Islet precursor cell (in vitro differentiated cells): ENCODE measurements around the gene CELF6.
A peak's percentile ranks its signal among the peaks of the same experiment; 100 is the strongest.
"Not testable (repeated sequence)": the region's sequence is repeated elsewhere in the genome, so short reads cannot be mapped to it uniquely, and the experiment has no call there.

Experiments
- DNase-seq: peaks from one replicate; pipeline ENCODE4 v3.0.0-alpha.2; 2018

Gene CELF6

DNA sequence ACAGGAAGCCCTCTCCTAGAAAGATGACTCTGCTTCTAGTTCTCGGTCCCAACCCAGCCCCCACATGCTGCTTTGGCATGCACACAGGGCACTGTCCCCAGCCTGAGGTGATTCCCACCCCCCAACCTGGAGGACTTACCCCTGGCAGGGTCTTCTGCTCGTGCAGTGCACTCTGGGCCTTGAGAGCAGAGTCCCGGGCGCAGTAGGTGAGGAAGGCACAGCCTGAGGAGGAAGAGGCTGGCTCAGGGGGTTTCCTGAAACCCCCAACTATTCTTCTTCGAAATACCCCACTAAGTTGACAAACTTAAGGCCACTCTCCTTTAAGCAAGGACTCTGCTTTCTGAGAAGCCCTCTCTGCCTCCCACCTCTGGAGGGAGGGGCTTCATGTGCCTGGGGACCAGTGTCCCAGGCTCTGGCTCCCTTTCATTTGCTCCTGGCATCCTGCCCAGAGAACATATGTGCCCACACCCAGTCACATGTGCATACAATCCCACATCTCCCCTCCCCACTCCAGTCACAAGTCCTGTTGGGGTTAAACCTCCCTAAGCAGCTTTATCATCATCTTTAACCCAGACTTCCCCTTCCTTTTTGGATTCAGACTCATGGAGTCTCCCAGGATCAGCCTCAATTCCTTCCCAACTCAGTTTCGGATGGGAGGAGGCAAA is 4.1 kb downstream of the CELF6 start:
- DNase-seq = no peak

DNA sequence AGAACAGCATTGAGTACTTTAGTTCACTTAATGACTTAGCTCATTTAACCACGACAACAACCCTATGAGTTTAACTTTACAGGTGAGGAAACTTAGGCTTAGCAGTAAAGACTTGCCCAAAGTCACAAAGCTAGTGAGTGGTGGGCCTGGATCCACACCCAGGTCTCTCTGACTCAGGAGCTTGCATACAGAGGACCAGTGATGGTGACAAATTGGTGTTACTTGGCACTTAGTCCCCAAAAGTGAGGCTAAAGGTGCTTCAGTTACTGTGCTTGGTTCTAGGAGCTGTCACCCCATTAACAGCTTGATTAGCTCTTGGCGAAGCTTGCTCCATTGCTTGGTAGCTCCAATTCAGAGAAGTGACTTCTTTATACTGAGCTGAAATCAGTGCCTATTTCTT is 6.1 kb downstream of the CELF6 start:
- DNase-seq = no peak

DNA sequence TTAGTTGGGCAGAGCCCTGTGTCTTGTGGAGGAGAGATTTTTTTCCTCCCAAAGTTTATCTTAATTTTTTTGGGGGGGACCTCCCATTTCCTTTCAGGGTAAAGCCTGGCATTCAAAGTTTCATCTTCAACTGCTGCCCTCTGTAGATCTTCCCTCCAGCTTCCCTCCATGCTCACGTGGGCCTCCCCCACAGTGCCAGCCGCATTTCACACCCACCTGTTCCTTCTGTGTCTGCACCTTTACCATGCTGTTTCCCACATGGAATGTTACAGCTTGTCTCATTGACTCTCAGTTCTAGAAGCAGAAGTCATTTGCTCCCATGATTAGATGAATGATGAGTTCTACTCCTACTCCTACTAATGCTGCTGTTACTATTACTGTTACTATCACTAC is 6.5 kb downstream of the CELF6 start:
- DNase-seq = no peak

GRCh38 chr15:72312605-72313447 is 7.1 kb downstream of the CELF6 start:
- DNase-seq = peak; percentile 88

- no peak for DNase-seq
These were observed 12.9 kb downstream of the CELF6 start for GRCh38 chr15:72307026-72307425.

GRCh38 chr15:72306211-72306785 is 13.7 kb downstream of the CELF6 start:
- no peak for DNase-seq

GRCh38 chr15:72304596-72304995 is 15.4 kb downstream of the CELF6 start:
- no peak for DNase-seq

DNA sequence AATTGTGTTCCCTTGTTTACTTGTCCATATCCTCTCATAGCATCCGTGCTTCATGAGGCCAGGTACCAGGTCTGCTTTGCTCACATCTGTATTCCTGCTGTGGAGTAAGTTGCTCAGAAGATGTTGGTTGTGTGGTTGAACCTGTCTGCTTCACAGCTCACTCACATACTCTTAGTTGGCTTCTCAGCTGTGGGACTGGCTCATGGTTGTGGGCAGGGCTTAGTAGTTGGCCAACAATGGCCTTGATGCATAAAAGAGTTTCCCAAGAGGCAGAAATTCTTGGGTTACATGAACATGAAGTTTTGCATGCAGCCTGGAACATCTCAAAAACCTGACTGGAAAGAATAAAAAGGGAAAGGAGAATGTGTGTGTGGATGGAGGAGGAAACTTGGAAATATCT is 17.0 kb downstream of the CELF6 start:
- peak; percentile 30 for DNase-seq

- DNase-seq = no peak
These were observed 30.2 kb downstream of the CELF6 start for GRCh38 chr15:72289597-72290325.

- DNase-seq = no peak
These were observed 31.0 kb downstream of the CELF6 start for GRCh38 chr15:72288796-72289596.

DNA sequence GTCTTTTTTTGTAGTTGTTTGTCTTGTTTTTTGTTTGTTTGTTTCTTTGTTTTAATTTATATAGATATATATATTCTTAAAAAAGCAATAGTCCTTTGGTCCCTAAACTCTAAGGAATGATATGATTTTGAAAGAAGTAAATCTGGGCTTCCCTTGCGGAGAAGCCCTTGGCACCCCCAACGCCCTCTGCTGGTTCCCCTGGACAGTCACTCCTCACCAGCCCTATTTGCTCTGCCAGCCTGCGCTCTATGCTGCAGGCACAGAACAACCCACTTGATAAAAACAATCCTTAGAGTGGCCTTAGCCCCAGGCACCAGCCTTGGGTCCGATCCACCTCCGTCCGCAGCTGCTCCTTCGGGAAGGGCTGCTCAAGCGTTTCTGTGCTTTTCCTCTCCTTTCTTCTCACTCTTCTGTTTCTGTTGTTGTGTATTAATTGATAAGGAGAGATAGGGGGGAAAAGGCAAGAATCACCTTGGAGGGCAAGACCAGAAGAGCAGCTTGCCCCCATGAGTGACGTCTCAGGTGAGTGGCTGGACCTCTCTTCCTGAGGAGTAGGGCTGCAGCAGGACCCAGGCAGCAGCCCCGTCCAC is 33.9 kb downstream of the CELF6 start:
- DNase-seq = peak; percentile 68

DNA sequence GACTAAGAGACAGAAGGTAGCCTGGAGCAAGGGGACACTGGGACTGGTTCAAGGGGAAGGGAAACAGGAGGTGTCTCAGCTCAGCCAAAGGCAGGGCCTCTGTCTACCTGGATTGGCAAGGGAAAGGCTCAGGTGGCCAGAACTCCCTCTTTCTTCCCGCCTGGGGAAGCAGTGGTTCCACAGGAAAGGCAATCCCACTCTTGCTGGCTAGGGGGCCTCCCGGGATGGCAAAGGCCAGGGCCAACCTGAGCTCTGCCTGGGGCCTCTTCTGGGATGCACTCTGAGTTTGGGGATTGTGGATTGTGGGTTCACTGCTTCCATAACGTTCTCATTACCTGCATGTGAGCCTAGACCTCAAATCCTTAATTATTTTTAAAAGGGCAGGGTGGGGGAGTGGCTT is 34.6 kb downstream of the CELF6 start:
- DNase-seq = no peak

- DNase-seq = no peak
These were observed 35.2 kb downstream of the CELF6 start for GRCh38 chr15:72284781-72285180.

- DNase-seq = no peak
These were observed 38.2 kb downstream of the CELF6 start for GRCh38 chr15:72281713-72282112.

- no peak for DNase-seq
These were observed 39.2 kb downstream of the CELF6 start for GRCh38 chr15:72280751-72281150.

DNA sequence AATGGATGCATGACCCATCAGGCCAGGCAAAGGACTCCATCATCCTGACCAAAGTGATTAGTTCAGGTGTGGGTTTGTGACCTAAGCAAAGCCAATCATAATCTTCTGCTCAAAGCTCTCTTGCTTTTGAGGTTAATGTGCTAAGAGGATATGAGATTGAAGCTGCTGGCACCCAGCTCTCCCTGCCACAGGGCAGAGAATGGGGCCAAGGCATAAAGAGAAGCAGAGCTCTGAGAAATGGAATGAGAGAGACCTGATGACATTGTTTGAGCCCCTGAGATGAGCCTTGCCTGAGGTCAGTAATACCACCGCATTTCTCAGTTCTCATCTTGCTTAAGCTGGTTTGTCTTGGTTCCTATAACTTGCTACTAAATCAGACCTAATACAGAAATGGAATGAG is 41.2 kb downstream of the CELF6 start:
- DNase-seq = no peak

- DNase-seq = peak; percentile 12
These were observed 43.6 kb downstream of the CELF6 start for GRCh38 chr15:72276326-72276700.

- not testable (repeated sequence) for DNase-seq
These were observed 44.2 kb downstream of the CELF6 start for GRCh38 chr15:72275635-72276325.

GRCh38 chr15:72272997-72273352 is 47.0 kb downstream of the CELF6 start:
- DNase-seq = peak; percentile 27

- DNase-seq = peak; percentile 99
These were observed 47.6 kb downstream of the CELF6 start, which contains the start of gene PARP6 for GRCh38 chr15:72272213-72272996. PARP6 (minus strand) TSS chr15:72272554; CDS start chr15:72267477, 5,077 bp downstream.

GRCh38 chr15:72271895-72272212 is 48.1 kb downstream of the CELF6 start:
- DNase-seq = no peak
